SU-DHL-6 (cell line): ENCODE data around the gene TMEM187.

Experiments used
- EZH2phosphoT487 ChIP-seq: fragments of 200-600 bp; sonication (generic), shearing (Covaris generic); conservative IDR thresholded peaks from 2 replicates; pipeline ENCODE4 v1.6.1; 2018; ENCODE audit warnings: mild to moderate bottlenecking, antibody characterized with exemption, low read length, moderate library complexity, mixed read lengths
- TF ChIP-seq, protein P1 (sequence below): fragments of 200-600 bp; sonication (generic); IDR thresholded peaks from one replicate; pipeline ENCODE4 v1.5.1; 2017; ENCODE audit warnings: antibody characterized with exemption, mild to moderate bottlenecking, low read length, moderate library complexity; ENCODE audit not compliant: insufficient read depth, poor library complexity, severe bottlenecking

DNA sequence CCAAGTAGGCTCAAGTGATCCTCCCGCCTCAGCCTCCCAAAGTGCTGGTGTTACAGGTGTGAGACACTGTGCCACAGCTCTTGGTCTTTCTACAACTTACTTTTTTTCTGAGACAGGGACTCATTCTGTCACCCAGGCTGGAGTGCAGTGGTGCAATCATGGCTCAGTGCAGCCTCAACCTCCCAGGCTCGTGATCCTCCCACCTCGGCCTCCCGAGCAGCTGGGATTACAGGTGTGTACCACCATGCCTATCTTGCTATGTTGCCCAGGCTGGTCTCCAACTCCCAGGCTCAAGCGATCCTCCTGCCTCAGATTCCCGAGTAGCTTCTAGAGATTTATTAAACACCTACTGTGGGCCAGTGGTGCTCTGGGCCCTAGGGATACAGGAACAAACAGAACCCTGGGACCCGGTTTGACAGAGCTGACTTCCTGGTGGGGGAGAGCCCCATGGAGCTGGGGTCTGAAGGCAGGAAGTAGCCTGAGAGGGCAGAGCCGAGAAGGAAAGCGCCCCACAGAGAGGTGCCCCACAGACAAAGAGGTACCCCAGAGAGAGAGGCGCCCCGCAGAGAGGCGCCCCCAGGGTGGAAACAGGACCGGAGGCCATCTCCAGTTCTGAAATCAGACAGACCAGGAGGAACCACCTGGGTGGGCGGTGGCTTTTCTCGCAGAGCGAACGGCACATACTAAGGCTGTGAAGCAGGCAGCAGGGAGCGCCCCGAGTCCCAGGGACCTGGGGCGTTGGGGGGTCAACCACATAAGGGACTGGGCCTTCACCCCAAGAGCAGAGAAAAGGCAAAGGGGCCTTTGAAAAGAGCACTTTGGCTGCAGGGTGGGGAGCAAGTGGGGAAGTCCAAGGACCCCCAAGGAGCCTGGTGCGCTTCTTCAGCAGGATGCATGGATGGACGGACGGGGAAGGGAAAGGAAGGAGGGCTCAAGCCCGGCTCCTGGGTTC lies 42.2 kb downstream of the TMEM187 start:
- TF ChIP-seq, protein P1, sequence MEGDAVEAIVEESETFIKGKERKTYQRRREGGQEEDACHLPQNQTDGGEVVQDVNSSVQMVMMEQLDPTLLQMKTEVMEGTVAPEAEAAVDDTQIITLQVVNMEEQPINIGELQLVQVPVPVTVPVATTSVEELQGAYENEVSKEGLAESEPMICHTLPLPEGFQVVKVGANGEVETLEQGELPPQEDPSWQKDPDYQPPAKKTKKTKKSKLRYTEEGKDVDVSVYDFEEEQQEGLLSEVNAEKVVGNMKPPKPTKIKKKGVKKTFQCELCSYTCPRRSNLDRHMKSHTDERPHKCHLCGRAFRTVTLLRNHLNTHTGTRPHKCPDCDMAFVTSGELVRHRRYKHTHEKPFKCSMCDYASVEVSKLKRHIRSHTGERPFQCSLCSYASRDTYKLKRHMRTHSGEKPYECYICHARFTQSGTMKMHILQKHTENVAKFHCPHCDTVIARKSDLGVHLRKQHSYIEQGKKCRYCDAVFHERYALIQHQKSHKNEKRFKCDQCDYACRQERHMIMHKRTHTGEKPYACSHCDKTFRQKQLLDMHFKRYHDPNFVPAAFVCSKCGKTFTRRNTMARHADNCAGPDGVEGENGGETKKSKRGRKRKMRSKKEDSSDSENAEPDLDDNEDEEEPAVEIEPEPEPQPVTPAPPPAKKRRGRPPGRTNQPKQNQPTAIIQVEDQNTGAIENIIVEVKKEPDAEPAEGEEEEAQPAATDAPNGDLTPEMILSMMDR, result no peak
- no peak for TF ChIP-seq EZH2phosphoT487
